Erythroblast (primary cell): Measurements from ENCODE around the gene TAF13.

Source experiments
- GATA1 ChIP-seq: IDR thresholded peaks from 2 replicates; pipeline ENCODE4 v1.6.1; 2011; ENCODE audit warnings: low read depth, mild to moderate bottlenecking, control low read depth, low read length, moderate library complexity
- POLR2A ChIP-seq: IDR thresholded peaks from 2 replicates; pipeline ENCODE4 v1.6.1; 2011; ENCODE audit warnings: mild to moderate bottlenecking, low read length

GRCh38 chr1:109095631-109096030 is 19.8 kb upstream of the TAF13 start:
- no peak for TF ChIP-seq POLR2A
- TF ChIP-seq GATA1 = no peak
